ENCODE results near the gene VASH1. TPM values are rescaled to one million over a fixed set of nuclear protein-coding genes. Genes with fewer than 3 reads are reported as not detected.

The VASH1 gene
- total and polyA plus RNA-seq, 10 donors, result 6.4 to 39.1 (median 19.5) TPM

GRCh38 chr14:76742185-76742584, 19.1 kb upstream of the VASH1 start:
- H3K9me3 ChIP-seq, result peaks cover 0 to 44% (median 22%) of the 10 kb centered on the region in 8 donors
- TF ChIP-seq POLR2A (IDR thresholded peaks at IDR 0.05) (no peak), POLR2AphosphoS5 (IDR thresholded peaks at IDR 0.05) (no peak), CTCF (IDR thresholded peaks at IDR 0.05 in 8 of 11, conservative IDR thresholded peaks at IDR 0.05 in 3 of 11) (no peak)
- H3K36me3 ChIP-seq, result peaks cover 0 to 5% (median 0%) of the 10 kb centered on the region in 6 donors
- no peak overlapping the region for H3K27ac ChIP-seq
- no peaks in the 10 kb centered on the region for H3K4me1 ChIP-seq
- intact Hi-C loops (cut with DNase I; ENCODE audit: low total_unique reads), result no loop called here
- whole genome bisulfite sequencing, 5 donors, result 65 to 97% (median 81%) methylated on average over 4 to 6 of the region's 6 CpGs
- no peak overlapping the region for H3K4me3 ChIP-seq
- H3K27me3 ChIP-seq (replicated peaks in 1 of 7), result peaks cover 0 to 4% (median 0%) of the 10 kb centered on the region in 7 donors
- no peak for DNase-seq

GRCh38 chr14:76742966-76743365, 18.3 kb upstream of the VASH1 start:
- Histone ChIP-seq H3K27ac (no peak overlapping the region), H3K4me1 (no peaks in the 10 kb centered on the region), H3K4me3 (no peak overlapping the region), H3K9me3 (peaks cover 0 to 41% (median 22%) of the 10 kb centered on the region in 8 donors), H3K36me3 (peaks cover 0 to 5% (median 0%) of the 10 kb centered on the region in 6 donors), H3K27me3 (replicated peaks in 1 of 7) (peaks cover 0 to 4% (median 0%) of the 10 kb centered on the region in 7 donors)
- TF ChIP-seq POLR2AphosphoS5 (IDR thresholded peaks at IDR 0.05) (no peak), CTCF (IDR thresholded peaks at IDR 0.05 in 8 of 11, conservative IDR thresholded peaks at IDR 0.05 in 3 of 11) (no peak), POLR2A (IDR thresholded peaks at IDR 0.05) (no peak)
- 61 to 80% (median 68%) methylated on average over 7 of the region's 7 CpGs for WGBS, 5 donors
- intact Hi-C loops (cut with DNase I; ENCODE audit: low total_unique reads), result no loop called here
- no peak for DNase-seq

GRCh38 chr14:76752744-76753143, 8.5 kb upstream of the VASH1 start:
- Histone ChIP-seq H3K27me3 (replicated peaks in 1 of 7) (no peaks in the 10 kb centered on the region), H3K4me3 (no peak overlapping the region), H3K27ac (no peak overlapping the region), H3K36me3 (no peaks in the 10 kb centered on the region), H3K9me3 (peaks cover 0 to 5% (median 0%) of the 10 kb centered on the region in 8 donors), H3K4me1 (no peaks in the 10 kb centered on the region)
- TF ChIP-seq POLR2AphosphoS5 (IDR thresholded peaks at IDR 0.05) (no peak), CTCF (IDR thresholded peaks at IDR 0.05 in 8 of 11, conservative IDR thresholded peaks at IDR 0.05 in 3 of 11) (no peak), POLR2A (IDR thresholded peaks at IDR 0.05) (no peak)
- intact Hi-C loops (cut with DNase I; ENCODE audit: low total_unique reads), result no loop called here
- DNase-seq, result no peak
- 55 to 74% (median 58%) methylated on average over 4 to 6 of the region's 6 CpGs for WGBS, 5 donors

- 74 to 88% (median 79%) methylated on average over 7 of the region's 7 CpGs for WGBS, 5 donors
- Histone ChIP-seq H3K4me1 (no peaks in the 10 kb centered on the region), H3K27ac (no peak overlapping the region), H3K9me3 (peaks cover 0 to 5% (median 0%) of the 10 kb centered on the region in 8 donors), H3K27me3 (replicated peaks in 1 of 7) (no peaks in the 10 kb centered on the region), H3K36me3 (no peaks in the 10 kb centered on the region), H3K4me3 (no peak overlapping the region)
- DNase-seq, result no peak
- intact Hi-C loops (cut with DNase I; ENCODE audit: low total_unique reads), result no loop called here
- no peak for TF ChIP-seq POLR2AphosphoS5 (IDR thresholded peaks at IDR 0.05)
- no peak for TF ChIP-seq POLR2A (IDR thresholded peaks at IDR 0.05)
- TF ChIP-seq CTCF (IDR thresholded peaks at IDR 0.05 in 8 of 11, conservative IDR thresholded peaks at IDR 0.05 in 3 of 11), result no peak
Measured at GRCh38 chr14:76753541-76754198, 7.6 kb upstream of the VASH1 start.
